Gastroesophageal sphincter (tissue), 3 donors: ENCODE measurements around the gene AVPR2.

Source experiments
- EP300 ChIP-seq: sonication (generic); formaldehyde crosslinking; IDR thresholded peaks from one replicate; pipeline ENCODE4 v1.6.1; 2017; ENCODE audit warnings: antibody characterized with exemption, mild to moderate bottlenecking
- TF ChIP-seq, protein P1 (sequence below), 4 experiments: fragments of 200-600 bp in 2 of 4; fragments of 450-650 bp in 2 of 4; sonication (generic) in 1 of 4; IDR thresholded peaks; one replicate each; pipeline ENCODE4 v1.5.1; 2017 to 2019; ENCODE audit warnings: antibody characterized with exemption in 4 of 4, mild to moderate bottlenecking in 2 of 4, moderate library complexity in 2 of 4

DNA sequence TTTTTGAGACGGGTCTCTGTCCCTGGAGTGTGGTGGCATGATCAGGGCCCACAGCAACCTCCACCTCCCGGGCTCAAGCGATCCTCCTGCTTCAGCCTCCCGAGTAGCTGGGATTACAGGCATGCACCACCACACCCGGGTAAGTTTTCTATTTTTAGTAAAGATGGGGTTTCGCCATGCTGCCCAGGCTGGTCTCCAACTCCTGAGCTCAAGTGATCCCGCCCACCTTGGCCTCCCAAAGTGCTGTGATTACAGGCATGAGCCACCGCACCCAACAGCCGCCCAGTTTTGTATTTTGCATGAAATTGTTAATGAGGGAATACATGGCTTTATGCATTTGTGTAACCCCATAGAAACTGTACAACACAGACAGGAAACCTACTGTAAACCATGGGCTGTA, 24.4 kb downstream of the AVPR2 start:
- TF ChIP-seq, protein P1, sequence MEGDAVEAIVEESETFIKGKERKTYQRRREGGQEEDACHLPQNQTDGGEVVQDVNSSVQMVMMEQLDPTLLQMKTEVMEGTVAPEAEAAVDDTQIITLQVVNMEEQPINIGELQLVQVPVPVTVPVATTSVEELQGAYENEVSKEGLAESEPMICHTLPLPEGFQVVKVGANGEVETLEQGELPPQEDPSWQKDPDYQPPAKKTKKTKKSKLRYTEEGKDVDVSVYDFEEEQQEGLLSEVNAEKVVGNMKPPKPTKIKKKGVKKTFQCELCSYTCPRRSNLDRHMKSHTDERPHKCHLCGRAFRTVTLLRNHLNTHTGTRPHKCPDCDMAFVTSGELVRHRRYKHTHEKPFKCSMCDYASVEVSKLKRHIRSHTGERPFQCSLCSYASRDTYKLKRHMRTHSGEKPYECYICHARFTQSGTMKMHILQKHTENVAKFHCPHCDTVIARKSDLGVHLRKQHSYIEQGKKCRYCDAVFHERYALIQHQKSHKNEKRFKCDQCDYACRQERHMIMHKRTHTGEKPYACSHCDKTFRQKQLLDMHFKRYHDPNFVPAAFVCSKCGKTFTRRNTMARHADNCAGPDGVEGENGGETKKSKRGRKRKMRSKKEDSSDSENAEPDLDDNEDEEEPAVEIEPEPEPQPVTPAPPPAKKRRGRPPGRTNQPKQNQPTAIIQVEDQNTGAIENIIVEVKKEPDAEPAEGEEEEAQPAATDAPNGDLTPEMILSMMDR (IDR thresholded peaks at IDR 0.05), result no peak
- no peak for TF ChIP-seq EP300
